Fibroblast of pulmonary artery (primary cell): Measurements from ENCODE around the gene CHCHD4.

Source experiments
- DNase-seq: peaks from one replicate; pipeline ENCODE4 v3.0.0-alpha.2; 2010; ENCODE audit warnings: low read depth
- H3K4me3 ChIP-seq: replicated peaks from 2 replicates; pipeline ENCODE4 v1.5.1; 2011; ENCODE audit warnings: low read depth, mild to moderate bottlenecking, control low read depth, low read length, moderate library complexity
- CTCF ChIP-seq: IDR thresholded peaks from 2 replicates; pipeline ENCODE4 v1.5.1; 2011; ENCODE audit warnings: mild to moderate bottlenecking, control low read depth, low read length, inconsistent platforms; ENCODE audit errors: missing control alignments

The CHCHD4 gene

DNA sequence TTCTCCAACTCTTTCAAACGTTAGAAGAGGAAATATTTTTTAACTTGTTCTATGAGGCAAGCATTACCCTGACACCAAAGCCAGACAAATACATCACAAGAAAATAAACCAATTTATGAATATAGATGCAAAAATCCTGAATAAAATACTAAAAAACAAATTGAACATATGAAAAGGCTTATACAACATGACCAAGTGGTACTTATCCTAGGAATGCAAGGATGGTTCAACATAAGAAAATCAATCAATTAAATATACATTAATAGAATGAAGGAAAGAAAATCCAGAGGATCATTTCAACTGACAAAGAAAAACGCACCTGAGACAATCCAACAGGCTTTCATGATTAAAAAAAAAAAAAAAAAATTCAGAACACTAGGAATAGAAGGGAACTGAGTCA lies 36.6 kb upstream of the CHCHD4 start:
- TF ChIP-seq CTCF: no peak
- H3K4me3 ChIP-seq: no peak overlapping the region
- DNase-seq: no peak

DNA sequence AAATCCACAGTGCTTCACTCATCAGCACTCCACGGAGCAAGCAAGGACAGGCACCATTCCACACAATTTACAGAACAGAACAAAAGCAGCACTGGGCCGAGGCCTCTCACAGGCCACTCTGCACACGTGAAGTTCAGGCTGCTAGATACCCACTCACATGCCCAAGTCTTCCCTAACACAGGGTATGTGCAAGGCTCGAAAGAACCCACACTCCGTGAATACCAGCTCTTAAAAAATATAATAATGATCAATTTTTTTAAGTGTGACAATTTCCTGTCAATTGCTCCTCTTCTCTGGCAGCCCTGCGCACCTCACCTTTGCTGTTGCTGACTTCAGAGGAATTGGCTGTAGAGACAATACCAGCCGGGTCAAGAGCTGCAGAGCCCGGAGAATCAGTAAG lies 34.8 kb upstream of the CHCHD4 start:
- H3K4me3 ChIP-seq: no peak overlapping the region
- no peak for DNase-seq
- no peak for TF ChIP-seq CTCF

DNA sequence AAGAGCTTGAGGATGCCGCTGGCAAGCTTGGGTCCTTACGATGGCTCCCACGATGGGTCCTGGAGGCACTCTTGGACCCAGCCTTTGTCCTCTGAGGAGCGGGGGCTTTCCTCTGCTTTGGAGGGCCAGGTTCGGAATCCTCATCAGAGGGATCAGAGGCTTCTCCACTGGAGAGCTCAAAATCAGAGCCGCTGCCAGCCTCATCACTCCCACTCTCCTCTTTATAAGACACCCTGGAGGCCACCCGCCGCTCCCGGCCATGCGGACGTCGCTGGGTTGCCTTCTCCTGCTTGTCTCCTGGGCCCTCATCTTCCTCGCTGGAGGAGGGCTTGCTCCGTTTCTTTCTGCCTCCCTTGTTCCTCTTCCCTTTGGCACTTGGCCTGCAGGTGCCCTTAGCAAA lies 33.7 kb upstream of the CHCHD4 start:
- no peak overlapping the region for H3K4me3 ChIP-seq
- DNase-seq: no peak
- no peak for TF ChIP-seq CTCF

GRCh38 chr3:14157951-14158350 lies 33.3 kb upstream of the CHCHD4 start:
- no peak overlapping the region for H3K4me3 ChIP-seq
- no peak for DNase-seq
- no peak for TF ChIP-seq CTCF

DNA sequence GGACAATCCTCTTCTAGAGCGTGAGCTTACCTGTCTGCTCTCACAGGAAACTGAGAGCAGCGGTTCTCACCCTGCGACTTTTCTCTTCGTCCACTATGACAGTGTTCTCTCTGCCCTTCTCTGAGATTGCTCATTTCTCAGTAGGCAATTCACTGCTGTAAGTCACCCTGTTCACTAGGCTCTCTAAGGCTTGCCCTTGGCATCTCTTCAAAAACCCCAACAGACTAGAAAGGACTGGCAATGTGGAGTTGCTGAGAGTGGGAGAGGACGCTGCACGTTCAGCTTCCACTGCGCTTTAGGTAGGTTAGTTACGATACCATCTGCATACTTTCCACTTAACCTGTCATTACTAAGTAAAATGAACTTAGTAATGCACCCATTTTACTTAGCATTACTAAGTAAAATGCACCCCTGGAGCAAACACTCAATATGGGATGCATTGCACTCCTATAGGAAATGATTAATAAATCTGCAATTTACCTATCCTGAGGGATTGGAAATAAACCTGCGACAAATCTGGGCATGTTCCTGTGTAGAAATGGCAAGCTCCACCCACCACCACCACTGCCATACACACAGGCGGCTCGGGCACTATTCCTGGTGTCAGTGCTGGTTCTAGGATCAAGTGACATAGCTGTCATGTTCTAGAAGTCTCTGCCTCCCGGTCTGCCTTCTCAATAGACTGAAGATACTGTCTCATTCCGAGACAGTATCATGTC lies 32.3 kb upstream of the CHCHD4 start:
- H3K4me3 ChIP-seq: no peak overlapping the region
- TF ChIP-seq CTCF: no peak
- no peak for DNase-seq

DNA sequence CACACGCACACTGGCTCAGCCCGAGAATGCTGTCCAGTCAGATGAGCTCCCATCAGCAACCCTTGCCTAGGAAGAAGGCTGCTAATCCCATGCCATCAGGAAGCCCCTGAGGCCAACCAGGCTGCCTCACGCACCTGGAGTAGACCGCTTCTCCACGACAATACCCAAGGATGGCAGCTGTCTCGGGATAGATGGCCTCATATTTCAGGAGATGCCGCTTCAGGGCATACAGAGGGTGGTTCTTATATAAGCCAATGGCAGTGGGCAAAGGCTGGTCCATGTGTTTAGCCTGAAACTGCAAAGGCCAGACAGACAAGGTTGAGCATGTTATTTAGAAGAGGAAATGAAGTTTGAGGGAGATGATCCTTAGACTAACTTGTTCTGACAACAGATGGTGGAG lies 31.5 kb upstream of the CHCHD4 start:
- H3K4me3 ChIP-seq: no peak overlapping the region
- no peak for TF ChIP-seq CTCF
- no peak for DNase-seq

DNA sequence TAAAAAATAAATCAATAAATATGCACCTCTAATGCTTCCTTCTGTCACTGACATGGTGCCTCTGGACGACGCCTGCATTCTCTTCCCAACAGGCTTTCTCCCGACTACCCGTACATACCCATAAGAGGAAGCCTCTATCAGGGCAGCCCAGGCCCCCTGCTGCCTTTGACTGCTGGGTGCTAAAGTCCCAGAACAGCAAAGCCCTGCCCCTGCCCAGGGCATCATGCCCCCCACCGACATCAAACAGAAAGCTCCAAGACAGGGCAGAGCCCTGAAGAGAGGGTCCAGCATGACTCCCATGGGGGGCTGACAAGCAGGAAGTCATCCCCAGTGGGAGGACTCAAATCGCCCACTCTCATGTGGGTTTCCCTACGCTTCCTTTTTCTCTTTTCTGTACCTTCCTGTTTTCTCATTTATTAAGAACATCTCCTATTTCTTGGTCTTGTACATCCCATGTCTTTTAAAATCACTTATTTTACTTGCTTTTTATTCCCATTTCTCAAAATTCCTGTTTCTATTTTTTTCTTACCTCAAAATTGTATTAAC lies 30.3 kb upstream of the CHCHD4 start:
- DNase-seq: no peak
- H3K4me3 ChIP-seq: no peak overlapping the region
- TF ChIP-seq CTCF: no peak
